BLaER1 (cell line): ENCODE data around the gene SRSF9.

Experiments
- H3K27ac ChIP-seq: shearing (Covaris generic); formaldehyde crosslinking; 2 replicates; pipeline ENCODE4 v1.8.1; 2022
- H3K27me3 ChIP-seq: shearing (Covaris generic); formaldehyde crosslinking; 2 replicates; pipeline ENCODE4 v1.8.1; 2022
- H3K36me3 ChIP-seq: shearing (Covaris generic); formaldehyde crosslinking; 2 replicates; pipeline ENCODE4 v1.8.1; 2022
- H3K4me1 ChIP-seq: shearing (Covaris generic); formaldehyde crosslinking; 2 replicates; pipeline ENCODE4 v1.8.1; 2022
- H3K4me2 ChIP-seq: shearing (Covaris generic); formaldehyde crosslinking; 2 replicates; pipeline ENCODE4 v1.8.1; 2022
- H3K4me3 ChIP-seq: shearing (Covaris generic); formaldehyde crosslinking; 2 replicates; pipeline ENCODE4 v1.8.1; 2022
- H3K9ac ChIP-seq: shearing (Covaris generic); formaldehyde crosslinking; 2 replicates; pipeline ENCODE4 v1.8.1; 2022
- H3K9me3 ChIP-seq: shearing (Covaris generic); formaldehyde crosslinking; 2 replicates; pipeline ENCODE4 v1.8.1; 2022
- H4K20me1 ChIP-seq: shearing (Covaris generic); formaldehyde crosslinking; 2 replicates; pipeline ENCODE4 v1.8.1; 2022
- Cebpa-rat ChIP-seq: shearing (Covaris generic); IDR thresholded peaks from 2 replicates; pipeline ENCODE4 v1.8.1; 2022

The SRSF9 gene

DNA sequence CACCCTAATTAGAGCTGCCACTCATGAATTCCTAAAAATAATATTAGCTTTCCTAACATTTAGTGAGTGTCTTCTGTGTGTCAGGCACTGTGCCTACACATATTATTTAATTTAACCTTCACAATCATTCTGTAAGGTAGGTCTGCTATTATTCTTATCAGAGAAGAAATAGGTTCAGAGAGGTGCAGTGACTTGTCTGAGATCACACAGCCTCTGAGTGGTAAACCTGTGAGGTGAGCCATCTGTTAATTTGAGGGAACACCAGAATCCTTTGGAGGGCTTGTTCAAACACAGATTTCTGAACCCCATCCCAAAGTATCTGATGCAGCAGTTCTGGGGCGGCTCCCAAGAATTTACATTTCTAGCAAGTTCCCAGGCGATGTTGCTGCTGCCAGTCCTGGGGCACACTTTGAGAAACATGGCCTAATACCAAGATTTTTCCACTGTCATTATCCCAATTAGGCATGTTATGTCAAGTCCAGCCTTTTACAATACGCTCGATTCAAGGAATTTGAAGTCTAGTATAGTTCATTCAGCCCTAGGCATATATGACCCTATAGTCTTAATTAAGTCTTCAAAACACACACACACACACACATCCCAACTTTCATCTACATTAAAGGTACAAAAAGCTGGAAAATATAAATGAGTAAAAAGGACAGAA is 51.5 kb downstream of the SRSF9 start:
- Histone ChIP-seq H3K9me3 (no peaks in the 10 kb centered on the region), H4K20me1 (no peaks in the 10 kb centered on the region), H3K9ac (no peak overlapping the region), H3K4me3 (no peak overlapping the region), H3K27me3 (no peaks in the 10 kb centered on the region), H3K4me1 (0 out of 2 replicates have a peak, but pooled peaks cover 4% of the 10 kb centered on the region), H3K4me2 (no peak overlapping the region), H3K36me3 (no peaks in the 10 kb centered on the region), H3K27ac (no peak overlapping the region)
- TF ChIP-seq Cebpa-rat = no peak

DNA sequence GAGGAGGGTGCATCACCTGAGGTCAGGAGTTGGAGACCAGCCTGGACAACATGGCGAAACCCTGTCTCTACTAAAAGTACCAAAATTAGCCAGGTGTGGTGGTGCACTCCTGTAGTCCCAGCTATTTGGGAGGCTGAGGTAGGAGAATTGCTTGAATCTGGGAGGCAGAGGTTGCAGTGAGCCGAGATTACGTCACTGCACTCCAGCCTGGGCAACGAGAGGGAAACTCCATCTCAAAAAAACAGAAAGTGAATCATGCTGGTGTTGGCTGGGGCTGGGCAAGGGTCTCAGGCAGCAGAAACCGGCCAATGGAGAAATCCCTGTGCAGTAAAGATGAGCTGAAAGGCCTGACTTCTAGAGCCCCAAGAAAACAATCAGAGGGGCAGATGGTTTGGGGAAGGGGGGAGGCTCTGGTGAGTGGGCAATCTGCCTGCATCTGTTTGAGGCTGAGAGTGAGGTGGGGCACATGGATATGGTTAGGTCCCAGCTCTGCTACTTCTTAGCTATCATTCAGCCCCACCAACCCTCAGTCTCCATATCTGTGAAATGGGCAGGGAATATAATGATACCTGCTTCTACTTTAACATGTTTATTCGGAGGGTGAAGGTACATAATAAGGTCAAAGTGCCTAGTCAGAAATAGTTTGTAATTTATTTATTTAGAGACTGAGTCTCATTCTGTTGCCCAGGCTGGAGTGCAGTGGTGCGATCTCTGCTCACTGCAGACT is 52.9 kb downstream of the SRSF9 start:
- Histone ChIP-seq H3K4me3 (no peak overlapping the region), H3K27me3 (no peaks in the 10 kb centered on the region), H3K4me2 (no peak overlapping the region), H4K20me1 (no peaks in the 10 kb centered on the region), H3K36me3 (no peaks in the 10 kb centered on the region), H3K27ac (no peak overlapping the region), H3K9me3 (no peaks in the 10 kb centered on the region), H3K4me1 (peaks cover 12% of the 10 kb centered on the region), H3K9ac (no peak overlapping the region)
- no peak for TF ChIP-seq Cebpa-rat

DNA sequence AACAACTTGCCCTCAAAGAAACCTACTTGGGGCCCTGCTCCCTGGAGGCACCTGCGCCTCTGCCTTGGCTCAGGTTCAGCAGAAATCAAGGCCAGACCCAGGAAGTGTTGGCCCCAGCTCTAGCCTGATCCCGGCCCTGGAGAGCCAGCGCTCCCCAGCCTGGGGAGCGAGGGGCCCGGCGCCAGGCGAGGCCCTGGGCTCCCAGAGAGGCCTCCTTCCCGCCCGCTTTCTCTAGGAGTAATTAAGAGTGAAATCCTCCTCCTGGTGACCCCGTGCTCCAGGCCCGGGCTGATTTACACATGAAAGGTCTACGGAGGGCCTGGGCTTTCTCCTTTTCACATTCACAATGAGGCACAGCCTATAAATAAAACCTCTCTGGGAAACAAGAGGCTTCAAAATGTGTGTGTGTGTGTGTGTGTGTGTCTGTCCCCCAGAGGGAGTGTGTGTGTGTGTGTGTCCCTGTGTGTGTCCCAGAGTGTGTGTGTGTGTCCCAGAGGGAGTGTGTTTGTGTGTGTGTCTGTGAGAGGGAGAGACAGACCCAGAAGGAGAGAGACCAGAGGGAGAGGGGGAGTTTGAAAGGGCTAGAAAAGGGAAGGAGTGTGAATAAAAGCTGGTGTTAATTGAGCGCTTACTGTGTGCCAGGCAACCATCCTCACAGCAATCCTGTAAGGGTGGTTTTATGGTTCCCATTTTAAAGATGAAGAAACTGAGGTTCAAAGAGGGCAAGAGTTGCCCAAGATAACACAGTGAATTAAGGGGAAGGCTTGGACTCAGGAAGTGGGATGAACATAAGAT is 55.5 kb downstream of the SRSF9 start:
- no peak for TF ChIP-seq Cebpa-rat
- Histone ChIP-seq H3K36me3 (no peaks in the 10 kb centered on the region), H3K27me3 (no peaks in the 10 kb centered on the region), H3K4me3 (no peak overlapping the region), H3K4me2 (no peak overlapping the region), H3K9ac (no peak overlapping the region), H3K27ac (no peak overlapping the region), H3K4me1 (peaks cover 12% of the 10 kb centered on the region), H4K20me1 (no peaks in the 10 kb centered on the region), H3K9me3 (no peaks in the 10 kb centered on the region)

DNA sequence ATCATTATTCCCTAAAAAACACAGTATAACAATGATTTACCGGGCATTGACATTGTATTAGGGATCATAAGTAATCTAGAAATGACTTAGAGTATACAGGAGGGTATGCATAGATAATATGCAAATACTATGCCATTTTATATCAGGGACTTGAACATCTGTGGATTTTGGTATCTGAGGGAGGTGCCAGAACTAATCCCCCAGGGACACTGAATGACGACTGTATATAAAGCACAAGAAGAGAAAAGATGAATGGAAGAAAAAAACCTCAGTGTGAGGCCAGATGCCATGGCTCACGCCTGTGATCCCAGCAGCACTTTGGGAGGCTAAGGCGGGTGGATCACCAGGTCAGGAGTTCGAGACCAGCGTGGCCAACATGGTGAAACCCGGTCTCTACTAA is 57.1 kb downstream of the SRSF9 start:
- no peak overlapping the region for H3K4me3 ChIP-seq
- no peaks in the 10 kb centered on the region for H3K36me3 ChIP-seq
- peaks cover 12% of the 10 kb centered on the region for H3K4me1 ChIP-seq
- no peak overlapping the region for H3K9ac ChIP-seq
- H4K20me1 ChIP-seq = no peaks in the 10 kb centered on the region
- H3K9me3 ChIP-seq = no peaks in the 10 kb centered on the region
- H3K4me2 ChIP-seq = no peak overlapping the region
- no peak overlapping the region for H3K27ac ChIP-seq
- no peaks in the 10 kb centered on the region for H3K27me3 ChIP-seq
- TF ChIP-seq Cebpa-rat = no peak
